Upper lobe of left lung (tissue), 4 donors: ENCODE data around the gene SRPRB.

Experiments used
- POLR2A ChIP-seq, 4 donors: fragments of 450-650 bp; IDR thresholded peaks; one replicate each; pipeline ENCODE4 v1.5.1; 2016 to 2017; ENCODE audit warnings: antibody characterized with exemption in 4 of 4, mild to moderate bottlenecking in 2 of 4
- TF ChIP-seq, protein P1 (sequence below), 6 experiments: fragments of 450-650 bp in 4 of 6; fragments of 200-600 bp in 2 of 6; sonication (generic) in 2 of 6; IDR thresholded peaks; one replicate each; pipeline ENCODE4 v1.5.1; 2016 to 2019; ENCODE audit warnings: antibody characterized with exemption in 6 of 6

DNA sequence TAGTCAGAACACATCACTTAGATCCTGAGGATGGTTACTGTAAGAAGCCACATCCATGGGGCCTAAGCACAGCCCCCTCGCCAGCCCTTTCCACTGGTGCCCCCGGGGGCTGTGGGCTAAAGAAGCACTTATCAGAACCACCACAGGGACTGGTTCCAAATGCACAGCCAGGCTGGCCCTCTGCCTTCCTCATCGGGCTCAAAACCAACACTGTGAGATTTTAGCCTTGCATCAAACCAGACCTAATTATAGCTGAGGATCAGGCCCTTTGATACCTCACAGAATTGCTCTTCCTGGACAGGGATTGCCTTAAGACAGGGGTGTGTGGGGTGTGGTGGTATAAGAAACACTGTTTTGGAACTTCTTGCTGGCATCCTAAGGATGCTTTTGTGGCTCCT is 23.7 kb downstream of the SRPRB start:
- TF ChIP-seq, protein P1, sequence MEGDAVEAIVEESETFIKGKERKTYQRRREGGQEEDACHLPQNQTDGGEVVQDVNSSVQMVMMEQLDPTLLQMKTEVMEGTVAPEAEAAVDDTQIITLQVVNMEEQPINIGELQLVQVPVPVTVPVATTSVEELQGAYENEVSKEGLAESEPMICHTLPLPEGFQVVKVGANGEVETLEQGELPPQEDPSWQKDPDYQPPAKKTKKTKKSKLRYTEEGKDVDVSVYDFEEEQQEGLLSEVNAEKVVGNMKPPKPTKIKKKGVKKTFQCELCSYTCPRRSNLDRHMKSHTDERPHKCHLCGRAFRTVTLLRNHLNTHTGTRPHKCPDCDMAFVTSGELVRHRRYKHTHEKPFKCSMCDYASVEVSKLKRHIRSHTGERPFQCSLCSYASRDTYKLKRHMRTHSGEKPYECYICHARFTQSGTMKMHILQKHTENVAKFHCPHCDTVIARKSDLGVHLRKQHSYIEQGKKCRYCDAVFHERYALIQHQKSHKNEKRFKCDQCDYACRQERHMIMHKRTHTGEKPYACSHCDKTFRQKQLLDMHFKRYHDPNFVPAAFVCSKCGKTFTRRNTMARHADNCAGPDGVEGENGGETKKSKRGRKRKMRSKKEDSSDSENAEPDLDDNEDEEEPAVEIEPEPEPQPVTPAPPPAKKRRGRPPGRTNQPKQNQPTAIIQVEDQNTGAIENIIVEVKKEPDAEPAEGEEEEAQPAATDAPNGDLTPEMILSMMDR (IDR thresholded peaks at IDR 0.05) = no peak
- TF ChIP-seq POLR2A (IDR thresholded peaks at IDR 0.05) = no peak
